Activated naive CD4-positive, alpha-beta T cell treated with anti-CD3 and anti-CD28 coated beads, Interleukin-2, amount 10 ng/mL, durations not matched to agents 7 days and 5 days (primary cell): ENCODE results near the gene FGFBP1.

Experiments
- CTCF ChIA-PET: fragments of 350-600 bp; sonication (Branson Sonifier 250); formaldehyde crosslinking; loops from one replicate; lab custom pipeline; 2021; ENCODE audit warnings: antibody characterized with exemption; lab: Charles Lee
- DNase-seq: peaks from one replicate; pipeline ENCODE4 v3.0.0-alpha.2; 2020
- H3K27ac Mint-ChIP-seq: one replicate; pipeline ENCODE4 v1.8.0; 2021; ENCODE audit warnings: mild to moderate bottlenecking, moderate library complexity, mixed read lengths
- H3K27me3 Mint-ChIP-seq: one replicate; pipeline ENCODE4 v1.8.0; 2021; ENCODE audit warnings: mild to moderate bottlenecking, mixed read lengths
- H3K36me3 Mint-ChIP-seq: one replicate; pipeline ENCODE4 v1.8.0; 2021; ENCODE audit warnings: mixed read lengths
- H3K4me1 Mint-ChIP-seq: one replicate; pipeline ENCODE4 v1.8.0; 2021; ENCODE audit warnings: mixed read lengths
- H3K4me3 Mint-ChIP-seq: one replicate; pipeline ENCODE4 v1.8.0; 2021; ENCODE audit warnings: mild to moderate bottlenecking, moderate library complexity, mixed read lengths
- H3K9me3 Mint-ChIP-seq: one replicate; pipeline ENCODE4 v1.8.0; 2021; ENCODE audit warnings: mixed read lengths

The FGFBP1 gene

GRCh38 chr4:15914736-15915135 is 23.8 kb downstream of the FGFBP1 start:
- H3K36me3 Mint-ChIP-seq = no peaks in the 10 kb centered on the region
- peaks cover 14% of the 10 kb centered on the region for H3K27me3 Mint-ChIP-seq
- no peak overlapping the region for H3K4me3 Mint-ChIP-seq
- peaks cover 4% of the 10 kb centered on the region for H3K9me3 Mint-ChIP-seq
- H3K27ac Mint-ChIP-seq = no peak overlapping the region
- CTCF ChIA-PET = no interaction called here
- no peaks in the 10 kb centered on the region for H3K4me1 Mint-ChIP-seq
- no peak for DNase-seq

GRCh38 chr4:15914291-15914690 is 24.2 kb downstream of the FGFBP1 start:
- Mint-ChIP-seq H3K27me3 (peaks cover 13% of the 10 kb centered on the region), H3K36me3 (no peaks in the 10 kb centered on the region), H3K27ac (no peak overlapping the region), H3K9me3 (peaks cover 4% of the 10 kb centered on the region), H3K4me3 (no peak overlapping the region), H3K4me1 (no peaks in the 10 kb centered on the region)
- DNase-seq = no peak
- CTCF ChIA-PET = interaction anchor here (1.3 kb wide), 1 partner anchor 31 kb away, joined by 5 read pairs; no protein-coding TSS in a partner anchor

- no peak overlapping the region for H3K27ac Mint-ChIP-seq
- no peaks in the 10 kb centered on the region for H3K36me3 Mint-ChIP-seq
- CTCF ChIA-PET = interaction anchor here (0.9 to 1.3 kb wide), 2 partner anchors 31 to 43 kb away, joined by 3 to 5 read pairs; no protein-coding TSS in a partner anchor
- peaks cover 17% of the 10 kb centered on the region for H3K27me3 Mint-ChIP-seq
- H3K9me3 Mint-ChIP-seq = peaks cover 4% of the 10 kb centered on the region
- H3K4me3 Mint-ChIP-seq = no peak overlapping the region
- no peaks in the 10 kb centered on the region for H3K4me1 Mint-ChIP-seq
- no peak for DNase-seq
Measured at GRCh38 chr4:15913631-15913970, 24.9 kb downstream of the FGFBP1 start.

- H3K27ac Mint-ChIP-seq = no peak overlapping the region
- H3K27me3 Mint-ChIP-seq = peaks cover 21% of the 10 kb centered on the region
- CTCF ChIA-PET = interaction anchor here (0.9 to 1.3 kb wide), 2 partner anchors 30 to 43 kb away, joined by 3 to 5 read pairs; no protein-coding TSS in a partner anchor
- H3K4me3 Mint-ChIP-seq = no peak overlapping the region
- no peak for DNase-seq
- no peaks in the 10 kb centered on the region for H3K36me3 Mint-ChIP-seq
- H3K4me1 Mint-ChIP-seq = no peaks in the 10 kb centered on the region
- H3K9me3 Mint-ChIP-seq = peaks cover 4% of the 10 kb centered on the region
Measured at GRCh38 chr4:15912961-15913630, 25.4 kb downstream of the FGFBP1 start.

- no peak overlapping the region for H3K27ac Mint-ChIP-seq
- no peak for DNase-seq
- H3K4me3 Mint-ChIP-seq = no peak overlapping the region
- peaks cover 4% of the 10 kb centered on the region for H3K9me3 Mint-ChIP-seq
- CTCF ChIA-PET = interaction anchor here (0.9 kb wide), 1 partner anchor 20 kb away, joined by 3 read pairs; no protein-coding TSS in a partner anchor
- no peaks in the 10 kb centered on the region for H3K36me3 Mint-ChIP-seq
- H3K4me1 Mint-ChIP-seq = no peaks in the 10 kb centered on the region
- H3K27me3 Mint-ChIP-seq = peaks cover 22% of the 10 kb centered on the region
Measured at GRCh38 chr4:15912236-15912635, 26.3 kb downstream of the FGFBP1 start.

GRCh38 chr4:15910155-15910940 is 28.2 kb downstream of the FGFBP1 start:
- Mint-ChIP-seq H3K9me3 (no peaks in the 10 kb centered on the region), H3K27ac (no peak overlapping the region), H3K4me3 (no peak overlapping the region), H3K4me1 (no peaks in the 10 kb centered on the region), H3K27me3 (peaks cover 26% of the 10 kb centered on the region), H3K36me3 (no peaks in the 10 kb centered on the region)
- CTCF ChIA-PET = no interaction called here
- no peak for DNase-seq

- H3K27ac Mint-ChIP-seq = no peak overlapping the region
- CTCF ChIA-PET = no interaction called here
- no peaks in the 10 kb centered on the region for H3K36me3 Mint-ChIP-seq
- H3K4me1 Mint-ChIP-seq = no peaks in the 10 kb centered on the region
- DNase-seq = no peak
- H3K4me3 Mint-ChIP-seq = no peak overlapping the region
- H3K27me3 Mint-ChIP-seq = peaks cover 28% of the 10 kb centered on the region
- H3K9me3 Mint-ChIP-seq = no peaks in the 10 kb centered on the region
Measured at GRCh38 chr4:15907430-15907829, 31.1 kb downstream of the FGFBP1 start.

- H3K4me3 Mint-ChIP-seq = no peak overlapping the region
- no peak overlapping the region for H3K27ac Mint-ChIP-seq
- H3K36me3 Mint-ChIP-seq = no peaks in the 10 kb centered on the region
- no peaks in the 10 kb centered on the region for H3K4me1 Mint-ChIP-seq
- peaks cover 28% of the 10 kb centered on the region for H3K27me3 Mint-ChIP-seq
- DNase-seq = no peak
- H3K9me3 Mint-ChIP-seq = no peaks in the 10 kb centered on the region
- CTCF ChIA-PET = interaction anchor here (0.8 to 0.9 kb wide), 2 partner anchors 23 to 427 kb away, joined by 3 read pairs; no protein-coding TSS in a partner anchor
Measured at GRCh38 chr4:15906020-15906443, 32.5 kb downstream of the FGFBP1 start.

GRCh38 chr4:15902746-15903145 is 35.8 kb downstream of the FGFBP1 start:
- peaks cover 36% of the 10 kb centered on the region for H3K27me3 Mint-ChIP-seq
- CTCF ChIA-PET = interaction anchor here (1.0 kb wide), 1 partner anchor 20 kb away, joined by 4 read pairs; no protein-coding TSS in a partner anchor
- H3K36me3 Mint-ChIP-seq = no peaks in the 10 kb centered on the region
- H3K9me3 Mint-ChIP-seq = no peaks in the 10 kb centered on the region
- no peak for DNase-seq
- H3K4me1 Mint-ChIP-seq = no peaks in the 10 kb centered on the region
- H3K4me3 Mint-ChIP-seq = no peak overlapping the region
- no peak overlapping the region for H3K27ac Mint-ChIP-seq

GRCh38 chr4:15901998-15902397 is 36.5 kb downstream of the FGFBP1 start:
- DNase-seq = no peak
- Mint-ChIP-seq H3K27ac (no peak overlapping the region), H3K27me3 (peaks cover 38% of the 10 kb centered on the region), H3K4me3 (no peak overlapping the region), H3K36me3 (no peaks in the 10 kb centered on the region), H3K9me3 (no peaks in the 10 kb centered on the region), H3K4me1 (no peaks in the 10 kb centered on the region)
- CTCF ChIA-PET = interaction anchor here (1.3 kb wide), 1 partner anchor 54 kb away, joined by 4 read pairs; no protein-coding TSS in a partner anchor

GRCh38 chr4:15901007-15901406 is 37.5 kb downstream of the FGFBP1 start:
- Mint-ChIP-seq H3K9me3 (no peaks in the 10 kb centered on the region), H3K36me3 (no peaks in the 10 kb centered on the region), H3K4me3 (no peak overlapping the region), H3K4me1 (no peaks in the 10 kb centered on the region), H3K27me3 (peaks cover 47% of the 10 kb centered on the region), H3K27ac (no peak overlapping the region)
- no peak for DNase-seq
- CTCF ChIA-PET = interaction anchor here (1.0 to 1.3 kb wide), 2 partner anchors 17 to 55 kb away, joined by 3 to 4 read pairs; no protein-coding TSS in a partner anchor

- CTCF ChIA-PET = interaction anchor here (0.7 kb wide), 1 partner anchor 94 kb away, joined by 3 read pairs; no protein-coding TSS in a partner anchor
- H3K4me1 Mint-ChIP-seq = no peaks in the 10 kb centered on the region
- H3K36me3 Mint-ChIP-seq = no peaks in the 10 kb centered on the region
- no peak for DNase-seq
- no peak overlapping the region for H3K4me3 Mint-ChIP-seq
- no peaks in the 10 kb centered on the region for H3K9me3 Mint-ChIP-seq
- peaks cover 39% of the 10 kb centered on the region for H3K27me3 Mint-ChIP-seq
- no peak overlapping the region for H3K27ac Mint-ChIP-seq
Measured at GRCh38 chr4:15899511-15899910, 39.0 kb downstream of the FGFBP1 start.

- Mint-ChIP-seq H3K4me3 (no peak overlapping the region), H3K27ac (no peak overlapping the region), H3K27me3 (peaks cover 38% of the 10 kb centered on the region), H3K9me3 (no peaks in the 10 kb centered on the region), H3K36me3 (no peaks in the 10 kb centered on the region), H3K4me1 (no peaks in the 10 kb centered on the region)
- DNase-seq = no peak
- CTCF ChIA-PET = interaction anchor here (2.0 kb wide), 1 partner anchor 16 kb away, joined by 7 read pairs; no protein-coding TSS in a partner anchor
Measured at GRCh38 chr4:15898902-15899301, 39.6 kb downstream of the FGFBP1 start.

- DNase-seq = no peak
- H3K4me1 Mint-ChIP-seq = no peaks in the 10 kb centered on the region
- H3K4me3 Mint-ChIP-seq = no peak overlapping the region
- H3K36me3 Mint-ChIP-seq = no peaks in the 10 kb centered on the region
- CTCF ChIA-PET = interaction anchor here (2.0 kb wide), 1 partner anchor 15 kb away, joined by 7 read pairs; no protein-coding TSS in a partner anchor
- no peak overlapping the region for H3K27ac Mint-ChIP-seq
- no peaks in the 10 kb centered on the region for H3K9me3 Mint-ChIP-seq
- H3K27me3 Mint-ChIP-seq = peaks cover 42% of the 10 kb centered on the region
Measured at GRCh38 chr4:15897577-15897976, 41.0 kb downstream of the FGFBP1 start.
